Measurements from ENCODE around the gene NAALADL1.

DNA sequence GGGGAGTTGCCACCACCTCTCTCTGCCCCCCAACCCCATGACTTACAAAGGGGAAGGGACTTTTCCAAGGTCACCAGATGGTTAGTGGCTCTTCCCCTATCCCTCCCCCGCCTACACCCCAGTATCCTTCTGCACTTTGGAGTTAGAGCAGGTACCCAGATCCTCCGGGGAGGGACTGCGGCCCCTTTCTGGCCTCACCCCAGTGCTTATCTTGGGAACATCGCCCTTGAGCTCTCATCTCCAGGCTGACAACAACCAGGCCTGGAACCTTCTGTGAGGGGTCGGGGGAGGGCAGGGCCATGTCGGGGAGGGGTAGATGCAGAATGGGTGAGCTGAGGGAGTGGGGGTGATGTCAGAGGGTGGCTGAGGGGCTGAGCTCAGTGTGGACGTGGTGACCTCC is 7.5 kb upstream of the NAALADL1 start:
- TF ChIP-seq, protein P1, sequence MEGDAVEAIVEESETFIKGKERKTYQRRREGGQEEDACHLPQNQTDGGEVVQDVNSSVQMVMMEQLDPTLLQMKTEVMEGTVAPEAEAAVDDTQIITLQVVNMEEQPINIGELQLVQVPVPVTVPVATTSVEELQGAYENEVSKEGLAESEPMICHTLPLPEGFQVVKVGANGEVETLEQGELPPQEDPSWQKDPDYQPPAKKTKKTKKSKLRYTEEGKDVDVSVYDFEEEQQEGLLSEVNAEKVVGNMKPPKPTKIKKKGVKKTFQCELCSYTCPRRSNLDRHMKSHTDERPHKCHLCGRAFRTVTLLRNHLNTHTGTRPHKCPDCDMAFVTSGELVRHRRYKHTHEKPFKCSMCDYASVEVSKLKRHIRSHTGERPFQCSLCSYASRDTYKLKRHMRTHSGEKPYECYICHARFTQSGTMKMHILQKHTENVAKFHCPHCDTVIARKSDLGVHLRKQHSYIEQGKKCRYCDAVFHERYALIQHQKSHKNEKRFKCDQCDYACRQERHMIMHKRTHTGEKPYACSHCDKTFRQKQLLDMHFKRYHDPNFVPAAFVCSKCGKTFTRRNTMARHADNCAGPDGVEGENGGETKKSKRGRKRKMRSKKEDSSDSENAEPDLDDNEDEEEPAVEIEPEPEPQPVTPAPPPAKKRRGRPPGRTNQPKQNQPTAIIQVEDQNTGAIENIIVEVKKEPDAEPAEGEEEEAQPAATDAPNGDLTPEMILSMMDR (IDR thresholded peaks at IDR 0.05 in 2 of 3, conservative IDR thresholded peaks at IDR 0.05 in 1 of 3; ENCODE audit: insufficient read depth in 2 of 3, low read depth in 1 of 3, low read length in 3 of 3), result no peak
- TF ChIP-seq ZZZ3 (IDR thresholded peaks at IDR 0.05), result no peak

Measured in K562 (cell line).